ENCODE data around the gene DIRAS1.
"Not testable (repeated sequence)": the region's sequence is repeated elsewhere in the genome, so short reads cannot be mapped to it uniquely, and the experiment has no call there.

The DIRAS1 gene

DNA sequence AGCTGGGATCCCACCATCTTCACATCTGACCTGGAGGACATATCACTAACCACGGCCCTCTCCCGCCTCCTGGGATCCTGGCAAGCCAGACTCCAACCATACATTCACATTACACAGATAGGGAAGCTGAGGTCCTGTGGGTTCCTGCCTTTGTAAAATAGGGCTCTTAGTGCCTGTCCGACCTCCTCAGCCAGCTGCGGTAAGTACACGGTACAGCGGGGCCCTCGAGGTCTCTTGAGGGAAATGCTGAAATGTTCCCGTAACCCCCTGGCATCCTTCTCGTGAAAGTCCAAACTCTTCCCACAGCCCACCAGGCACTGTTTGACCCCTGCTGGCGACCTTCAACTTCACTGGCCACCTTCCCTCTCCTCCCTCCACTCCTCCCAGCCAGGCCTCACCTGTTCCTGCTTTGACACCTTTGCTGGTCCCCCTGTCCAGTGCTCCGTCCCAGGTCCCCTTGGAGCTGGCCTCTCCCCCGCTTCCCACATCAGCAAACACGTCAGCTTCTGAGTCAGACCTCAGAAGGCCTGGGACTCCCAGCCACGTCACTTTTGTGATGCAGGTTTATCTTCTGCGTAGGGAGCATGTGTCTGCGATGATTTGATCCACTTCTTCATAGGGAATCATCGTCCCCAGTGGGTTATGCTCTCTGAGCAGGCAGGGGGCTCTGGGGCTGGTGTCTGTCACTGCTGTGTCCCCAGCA, 9.8 kb downstream of the DIRAS1 start:
- DNase-seq (ENCODE audit: low spot score), result peak; percentile 49

DNA sequence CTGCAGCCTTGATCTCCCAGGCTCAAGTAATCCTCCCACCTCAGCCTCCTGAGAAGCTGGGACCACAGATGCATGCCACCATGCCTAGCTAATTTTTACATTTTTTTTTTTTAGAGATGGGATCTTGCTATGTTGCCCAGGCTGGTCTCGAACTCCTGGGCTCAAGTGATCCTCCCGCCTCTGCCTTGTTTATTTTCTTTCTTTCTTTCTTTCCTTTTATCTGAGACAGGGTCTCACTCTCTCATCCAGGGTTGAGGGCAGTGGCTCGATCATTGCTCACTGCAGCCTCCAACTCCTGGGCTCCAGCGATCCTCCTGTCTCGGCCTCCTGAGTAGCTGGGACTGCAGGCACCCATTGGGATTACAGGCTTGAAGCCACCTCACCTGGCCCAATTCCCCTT, 14.9 kb downstream of the DIRAS1 start:
- DNase-seq (ENCODE audit: low spot score), result no peak

DNA sequence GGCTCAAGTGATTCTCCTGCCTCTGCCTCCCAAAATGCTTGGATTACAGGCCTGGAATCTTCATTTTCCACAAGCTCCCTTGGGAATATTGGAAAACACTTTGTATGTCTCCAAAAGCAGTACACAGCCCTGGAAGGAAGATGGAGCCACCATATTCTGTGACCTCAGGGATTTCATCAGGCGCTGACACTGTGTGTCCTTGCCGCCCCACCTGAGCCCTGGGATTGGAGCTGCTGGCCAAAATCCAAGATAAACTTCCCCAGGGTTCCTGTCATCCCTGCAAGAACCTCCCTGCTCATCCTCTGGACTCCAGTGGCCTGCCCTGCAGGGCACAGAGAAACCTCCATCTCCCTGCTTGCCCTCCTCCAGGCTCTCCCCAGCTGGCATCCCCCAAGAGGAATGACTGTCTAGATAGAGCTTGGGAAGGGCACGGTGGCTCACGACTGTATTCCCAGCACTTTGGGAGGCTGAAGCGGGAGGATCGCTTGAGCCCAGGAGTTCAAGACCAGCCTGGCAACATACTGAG, 17.4 kb downstream of the DIRAS1 start:
- no peak for DNase-seq (ENCODE audit: low spot score)

DNA sequence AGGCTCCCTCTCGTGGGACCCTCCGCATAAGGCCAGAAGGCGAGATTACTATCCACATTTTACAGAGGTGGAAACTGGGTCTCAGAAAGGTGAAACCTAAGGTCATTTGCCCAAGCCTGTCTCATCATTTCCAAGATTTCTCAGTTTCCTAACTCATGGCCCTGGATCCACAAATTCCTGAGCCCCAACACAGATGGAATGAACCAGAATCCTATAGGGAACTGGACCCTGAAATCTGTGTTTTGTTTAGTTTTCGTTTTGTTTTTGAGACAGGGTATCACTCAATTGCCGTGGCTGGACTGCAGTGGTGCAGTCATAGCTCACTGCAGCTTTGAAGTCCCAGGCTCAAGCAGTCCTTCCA, 18.1 kb downstream of the DIRAS1 start:
- no peak for DNase-seq (ENCODE audit: low spot score)

DNA sequence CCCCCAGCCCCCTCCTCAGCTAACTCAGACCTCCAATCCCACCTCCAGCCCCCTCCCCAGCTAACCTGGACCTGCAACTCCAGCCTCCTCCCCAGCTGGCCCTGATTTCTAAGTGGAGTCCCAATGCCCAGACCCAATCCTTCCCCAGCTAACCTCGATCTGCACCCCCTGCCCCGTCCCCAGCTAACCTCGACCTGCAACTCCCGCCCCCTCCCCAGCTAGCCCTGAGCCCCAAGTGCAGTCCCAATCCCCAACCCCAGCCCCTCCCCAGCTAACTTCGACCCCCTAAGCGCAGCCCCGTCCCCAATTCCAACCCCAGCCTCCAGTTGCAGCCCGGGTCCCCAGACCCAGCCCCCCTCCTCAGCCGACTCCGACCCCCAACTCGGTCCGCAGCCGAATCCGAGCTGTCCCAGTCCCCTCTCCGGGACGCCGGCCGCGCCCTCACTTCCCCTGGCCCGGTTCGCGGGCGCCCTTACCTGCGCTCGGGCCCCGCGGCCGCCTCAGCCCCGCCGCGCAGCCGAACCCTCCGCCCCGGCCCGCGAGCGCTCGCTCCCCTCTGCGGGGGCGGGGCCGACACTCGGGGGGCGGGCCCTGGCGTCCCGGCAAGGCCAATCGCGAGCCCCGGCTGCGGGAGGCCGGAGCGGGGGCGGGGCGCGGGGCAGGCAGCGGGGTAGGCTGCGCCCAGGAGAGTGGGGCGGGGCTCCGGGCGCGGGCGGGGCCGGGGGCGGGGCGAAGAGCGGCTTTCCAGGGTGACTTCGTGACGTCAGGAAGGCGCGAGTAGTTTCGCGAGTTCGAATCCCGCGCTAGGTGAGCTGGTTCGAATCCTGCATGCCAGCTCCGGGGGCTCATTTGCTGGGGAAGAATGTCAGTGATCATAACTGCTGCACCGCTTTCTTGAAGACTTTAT, 18.7 kb downstream of the DIRAS1 start, which contains the start of gene GNG7:
Gene GNG7, minus strand, starts transcription at position 525 of the 907 bp plus-strand sequence. CDS start 182,006 bp downstream, outside the sequence.
- peak; percentile 98 for DNase-seq (ENCODE audit: low spot score)

DNA sequence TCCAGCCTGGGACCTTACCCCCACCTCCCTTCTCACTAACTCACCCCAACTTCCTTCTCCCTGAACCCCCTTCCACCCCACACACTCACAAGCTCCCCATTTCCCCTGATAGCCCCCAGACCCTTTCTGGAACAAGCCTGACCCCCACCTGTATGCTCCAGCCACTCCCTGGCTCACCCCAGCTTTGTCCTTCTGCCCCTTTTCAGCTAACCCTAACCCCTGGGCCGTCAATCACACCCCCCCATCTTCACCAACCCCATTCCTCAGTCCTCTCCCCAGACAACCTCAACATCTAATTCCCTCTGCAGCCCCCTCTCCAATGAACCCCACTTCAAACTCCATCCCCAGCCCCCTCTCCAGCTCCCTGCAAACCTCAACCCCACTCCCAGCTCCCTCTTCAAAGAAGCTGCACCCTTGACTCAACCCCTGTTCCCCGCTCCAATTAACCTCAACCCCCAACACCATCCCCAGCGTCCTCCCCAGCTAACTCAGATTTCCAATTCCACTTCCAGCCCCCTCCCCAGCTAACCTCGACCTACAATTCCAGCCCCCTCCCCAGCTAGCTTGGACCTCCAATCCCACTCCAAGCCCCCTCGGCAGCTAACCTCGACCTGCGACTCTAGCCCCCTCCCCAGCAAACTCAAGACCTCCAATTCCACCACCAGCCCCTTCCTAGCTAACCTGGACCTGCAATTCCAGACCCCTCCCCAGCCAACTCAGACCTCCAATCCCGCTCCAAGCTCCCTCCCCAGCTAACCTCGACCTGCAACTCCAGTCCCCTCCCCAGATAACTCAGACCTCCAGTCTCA, 19.6 kb downstream of the DIRAS1 start:
- DNase-seq (ENCODE audit: low spot score), result no peak

DNA sequence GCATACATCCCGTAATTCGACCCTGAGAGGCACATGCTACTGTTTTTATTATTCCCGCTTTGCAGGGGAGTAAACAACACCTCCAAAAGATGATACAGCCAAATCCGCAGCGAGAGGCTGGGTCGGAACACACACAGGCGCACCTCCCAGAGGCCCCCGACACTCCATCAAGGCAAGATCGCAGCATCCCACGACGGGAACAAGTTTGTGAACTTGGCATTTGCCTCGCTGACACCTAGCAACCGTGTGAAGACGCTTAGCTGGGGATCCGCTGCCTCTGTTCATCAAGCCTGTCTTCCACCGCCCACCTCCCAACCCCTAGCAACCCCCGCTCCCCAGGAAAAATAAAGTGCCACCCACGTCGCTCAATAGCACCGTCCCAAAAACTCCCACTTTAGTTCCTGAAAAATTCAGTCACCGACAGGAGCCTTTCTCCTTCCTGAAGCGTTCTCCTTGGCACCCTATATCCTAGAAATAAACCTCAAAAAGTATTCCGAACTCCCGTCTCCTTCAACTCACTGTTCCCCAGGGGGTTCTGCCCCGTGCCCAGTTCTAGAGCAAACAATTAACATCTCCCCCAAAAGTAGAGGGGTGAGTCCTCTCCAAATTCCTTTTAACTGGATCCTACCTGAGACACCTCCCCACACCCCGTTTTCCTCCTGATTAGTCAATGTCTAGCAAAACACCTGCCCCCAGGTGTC, 20.4 kb downstream of the DIRAS1 start:
- DNase-seq (ENCODE audit: low spot score), result no peak

DNA sequence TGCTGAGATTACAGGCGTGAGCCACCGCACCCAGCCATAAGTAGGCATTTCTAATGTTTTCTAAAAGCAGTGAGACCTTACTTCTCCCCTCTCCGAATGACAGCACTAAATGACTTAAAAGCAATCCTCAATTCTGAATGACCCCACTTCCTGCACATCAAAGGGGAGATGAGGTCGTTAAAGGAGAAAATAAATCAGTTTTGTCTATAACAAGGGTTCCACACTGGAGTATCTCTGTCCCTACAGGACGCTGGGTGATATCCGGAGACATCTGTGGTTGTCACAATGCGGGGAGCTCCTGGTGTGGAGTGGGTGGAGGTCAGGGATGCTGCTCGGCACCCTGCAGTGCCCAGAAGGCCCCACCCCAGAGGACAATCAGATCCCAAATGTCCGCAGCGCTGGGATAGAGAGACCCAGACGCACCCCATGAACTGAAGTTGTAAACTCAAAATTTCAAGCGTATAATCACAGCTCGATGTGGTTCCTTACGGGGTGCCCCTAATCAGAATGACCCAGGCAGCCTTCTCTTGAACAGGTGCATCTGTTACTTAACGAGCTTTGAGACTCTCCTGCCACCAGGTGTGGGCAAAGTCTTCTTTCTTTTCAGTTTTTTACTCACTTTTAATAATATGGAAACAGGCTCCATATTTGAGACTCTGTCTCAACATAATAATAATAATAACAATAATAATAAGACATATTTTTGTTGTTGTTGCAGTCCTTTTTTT, 21.6 kb downstream of the DIRAS1 start:
- no peak for DNase-seq (ENCODE audit: low spot score)

DNA sequence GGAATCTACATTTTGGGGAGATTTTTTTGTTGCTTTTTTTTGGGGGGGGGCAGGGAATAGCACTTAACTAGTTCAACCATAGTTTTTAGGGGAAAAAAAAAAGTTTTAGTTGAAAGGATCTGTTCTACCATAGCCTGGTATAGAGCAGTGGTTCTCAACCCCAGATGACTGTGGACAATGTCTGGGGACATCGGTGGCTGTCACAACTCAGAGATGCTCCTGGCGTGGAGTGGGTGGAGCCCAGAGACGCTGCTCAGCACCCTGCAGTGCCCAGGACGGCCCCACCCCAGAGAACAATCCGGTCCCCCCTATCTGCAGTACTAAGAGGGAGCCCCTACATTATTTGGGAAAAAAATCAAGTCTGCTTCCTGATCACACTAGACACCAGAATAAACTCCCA, 27.0 kb downstream of the DIRAS1 start:
- no peak for DNase-seq (ENCODE audit: low spot score)

DNA sequence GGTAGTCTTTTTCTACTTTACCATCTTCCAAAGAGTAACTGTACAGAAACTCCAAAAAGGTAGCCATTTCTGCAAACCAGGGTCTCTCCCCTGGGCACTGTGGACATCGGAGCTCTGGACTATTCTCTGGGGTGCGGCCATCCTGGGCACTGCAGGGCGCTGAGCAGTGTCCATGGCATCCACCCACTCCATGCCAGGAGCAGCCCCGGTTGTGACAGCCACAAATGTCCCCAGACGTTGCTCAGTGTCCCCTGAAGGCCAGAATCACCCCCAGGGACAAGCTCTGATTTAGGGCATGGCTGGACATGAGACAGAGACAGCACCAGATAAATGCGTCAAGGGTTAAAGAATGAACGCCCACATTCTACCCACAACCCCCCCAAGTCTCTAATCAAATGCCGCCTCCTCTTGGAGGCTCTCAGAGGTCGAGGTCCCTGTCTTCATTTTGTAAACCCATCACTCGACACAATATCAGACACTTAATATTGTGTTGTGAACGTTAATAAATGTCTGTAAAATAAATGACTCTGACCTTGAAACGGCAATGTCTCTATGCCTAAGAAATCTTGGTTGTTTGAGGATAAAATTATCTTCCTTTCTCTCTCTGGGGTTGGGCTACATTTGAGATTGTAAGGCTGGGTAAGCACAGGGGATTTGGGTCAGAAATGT, 27.5 kb downstream of the DIRAS1 start:
- no peak for DNase-seq (ENCODE audit: low spot score)

DNA sequence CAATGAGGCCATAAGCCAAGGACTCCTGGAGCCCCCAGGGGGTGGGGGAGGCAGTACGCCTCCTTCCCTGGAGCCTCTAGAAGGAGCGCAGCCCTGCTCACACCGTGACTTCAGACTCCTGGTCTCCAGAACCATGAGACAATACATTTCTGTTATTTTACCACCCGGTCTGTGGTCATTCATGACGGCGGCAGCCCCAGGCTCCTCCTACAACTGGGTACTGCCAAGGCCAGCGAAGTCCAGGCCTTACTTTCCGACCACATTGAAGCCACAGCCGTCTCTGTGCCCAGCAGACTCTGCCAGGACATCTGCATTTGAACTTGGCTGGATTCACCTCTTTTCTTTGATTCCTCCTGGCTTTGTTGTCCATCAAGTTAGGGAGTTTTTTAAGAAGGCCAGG, 29.2 kb downstream of the DIRAS1 start:
- DNase-seq (ENCODE audit: low spot score), result no peak

DNA sequence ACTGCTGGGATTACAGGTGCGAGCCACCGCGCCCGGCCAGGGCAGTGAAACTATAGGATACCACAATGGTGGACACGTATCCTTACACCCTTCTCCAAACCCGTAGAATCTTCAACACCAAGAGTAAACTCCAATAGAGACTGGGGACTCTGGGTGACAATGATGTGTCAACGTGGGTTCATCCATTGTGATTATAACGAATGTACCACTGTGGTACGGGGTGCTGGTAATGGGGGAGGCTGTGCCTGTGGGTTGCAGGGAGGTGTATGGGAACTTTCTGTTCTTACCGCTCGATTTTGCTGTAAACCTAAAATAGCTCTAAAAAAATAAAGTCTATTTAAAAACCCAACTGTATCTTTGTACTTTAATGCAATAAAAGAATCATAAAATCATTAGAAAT, 30.3 kb downstream of the DIRAS1 start:
- no peak for DNase-seq (ENCODE audit: low spot score)

DNA sequence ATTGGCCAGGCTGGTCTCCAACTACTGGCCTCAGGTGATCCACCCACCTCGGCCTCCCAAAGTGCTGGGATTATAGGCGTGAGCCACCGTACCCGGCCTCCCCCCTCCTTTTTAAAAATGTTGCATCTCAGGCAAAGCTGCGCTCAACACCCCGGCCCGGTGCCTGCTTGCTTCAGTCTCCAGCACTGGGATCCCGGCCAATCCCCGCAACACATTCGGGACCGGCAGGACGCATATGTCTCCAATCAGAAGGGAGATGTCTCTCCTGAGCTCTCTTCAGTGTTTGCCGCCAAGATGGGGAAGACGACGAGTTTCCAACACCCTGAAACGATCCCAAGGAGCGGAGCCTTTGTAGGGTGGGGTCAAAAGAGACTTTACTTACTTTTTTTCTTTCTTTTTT, 34.8 kb downstream of the DIRAS1 start:
- DNase-seq (ENCODE audit: low spot score), result no peak

DNA sequence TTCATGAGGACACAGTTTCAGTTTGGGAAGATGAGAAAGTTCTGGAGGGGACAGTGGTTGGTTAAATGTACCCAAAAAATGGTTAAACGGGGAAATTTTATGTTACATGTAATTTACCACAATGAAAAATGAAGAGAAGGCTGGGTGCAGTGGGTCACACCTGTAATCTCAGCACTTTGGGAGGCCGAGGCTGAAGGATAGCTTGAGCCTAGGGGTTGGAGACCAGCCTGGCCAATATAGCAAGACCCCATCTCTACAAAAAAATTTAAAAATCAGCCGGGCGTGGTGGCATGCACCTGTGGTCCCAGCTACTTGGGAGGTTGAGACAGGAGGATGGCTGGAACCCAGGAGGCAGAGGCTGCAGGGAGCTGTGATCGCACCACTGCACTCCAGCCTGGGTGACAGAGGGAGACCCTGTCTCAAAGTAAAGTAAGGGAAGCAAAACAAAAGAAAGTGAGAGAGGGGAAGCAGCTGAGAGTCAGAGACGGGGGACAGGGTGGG, 35.9 kb downstream of the DIRAS1 start:
- DNase-seq (ENCODE audit: low spot score), result no peak

DNA sequence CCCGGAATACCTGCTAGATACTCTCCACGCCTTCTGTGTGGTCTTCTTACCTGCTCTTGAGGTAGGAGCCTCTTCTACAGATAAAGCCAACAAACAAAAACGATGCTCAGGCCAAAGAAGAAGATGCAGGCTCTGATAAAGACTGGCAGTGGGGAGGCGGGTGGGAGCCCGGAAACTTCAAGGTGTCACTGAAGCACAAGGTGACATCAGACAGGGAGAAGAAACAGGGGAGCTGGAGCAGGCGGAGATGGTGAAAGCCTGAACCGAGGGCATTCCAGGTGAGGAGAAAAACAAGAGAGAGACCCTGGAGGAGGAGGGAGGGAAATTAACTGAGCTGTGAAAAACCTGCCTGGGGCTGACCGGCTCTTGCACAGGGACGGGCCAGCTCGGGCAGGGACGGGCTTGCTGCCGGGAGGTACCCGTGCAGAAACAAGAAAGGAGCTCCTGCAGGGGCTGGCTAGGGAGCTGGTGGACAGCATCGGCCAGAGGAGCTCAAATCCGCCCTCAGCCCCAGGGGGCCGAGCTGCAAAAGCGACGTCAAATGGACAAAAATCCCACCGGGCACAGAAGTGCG, 37.7 kb downstream of the DIRAS1 start:
- no peak for DNase-seq (ENCODE audit: low spot score)

DNA sequence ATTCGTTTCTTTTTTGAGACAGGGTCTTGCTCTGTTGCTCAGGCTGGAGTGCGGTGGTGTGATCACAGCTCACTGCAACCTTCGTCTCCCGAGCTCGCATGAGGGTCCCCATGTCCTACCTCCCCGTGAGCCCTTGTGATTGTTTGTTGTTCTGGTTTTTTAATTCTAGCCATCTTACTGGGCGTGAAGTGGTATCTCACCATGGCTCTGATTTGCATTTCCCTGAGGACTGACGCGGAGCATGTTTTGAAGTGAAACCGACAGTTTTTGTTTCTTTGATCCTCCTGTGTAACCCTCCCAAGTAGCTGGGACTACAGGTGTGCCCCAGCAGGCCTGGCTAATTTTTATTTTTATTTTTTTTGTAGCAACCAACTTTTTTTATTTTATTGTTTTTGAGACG, 40.4 kb downstream of the DIRAS1 start:
- no peak for DNase-seq (ENCODE audit: low spot score)

DNA sequence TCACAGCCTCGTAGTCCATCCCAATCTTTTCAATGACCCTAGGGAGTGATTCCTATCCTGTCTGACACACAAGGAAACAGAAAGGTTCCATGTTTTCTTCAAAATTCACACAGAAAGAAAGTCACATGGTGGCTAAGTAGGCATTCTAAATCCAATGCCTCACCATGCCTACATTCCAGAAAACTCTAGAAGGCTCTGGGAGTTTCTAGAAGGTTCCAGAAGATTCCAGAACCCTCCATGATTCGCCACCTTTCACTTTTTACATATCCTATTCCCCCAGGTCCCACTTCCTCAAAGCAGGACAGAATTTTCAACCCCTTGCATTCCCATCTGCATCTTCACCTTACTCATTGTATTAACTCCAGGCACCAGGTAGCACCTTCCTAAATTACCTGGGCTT, 41.7 kb downstream of the DIRAS1 start:
- no peak for DNase-seq (ENCODE audit: low spot score)

DNA sequence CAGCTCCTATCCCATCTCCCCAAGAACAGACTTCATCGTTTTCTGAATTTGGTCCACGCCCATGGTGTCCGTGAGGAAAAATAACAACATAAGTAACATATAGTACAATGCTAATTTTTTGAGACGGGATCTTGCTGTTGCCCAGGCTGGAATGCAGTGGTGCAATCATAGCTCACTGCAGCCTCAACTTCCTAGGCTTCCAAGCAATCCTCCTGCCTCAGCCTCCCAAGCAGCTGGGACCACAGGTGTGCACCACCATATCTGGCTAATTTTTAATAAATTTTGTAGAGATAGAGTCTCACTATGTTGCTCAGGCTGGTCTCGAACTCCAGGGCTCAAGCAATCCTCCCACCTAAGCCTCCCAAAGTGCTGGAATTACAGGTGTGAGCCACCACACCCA, 42.2 kb downstream of the DIRAS1 start:
- DNase-seq (ENCODE audit: low spot score), result not testable (repeated sequence)

DNA sequence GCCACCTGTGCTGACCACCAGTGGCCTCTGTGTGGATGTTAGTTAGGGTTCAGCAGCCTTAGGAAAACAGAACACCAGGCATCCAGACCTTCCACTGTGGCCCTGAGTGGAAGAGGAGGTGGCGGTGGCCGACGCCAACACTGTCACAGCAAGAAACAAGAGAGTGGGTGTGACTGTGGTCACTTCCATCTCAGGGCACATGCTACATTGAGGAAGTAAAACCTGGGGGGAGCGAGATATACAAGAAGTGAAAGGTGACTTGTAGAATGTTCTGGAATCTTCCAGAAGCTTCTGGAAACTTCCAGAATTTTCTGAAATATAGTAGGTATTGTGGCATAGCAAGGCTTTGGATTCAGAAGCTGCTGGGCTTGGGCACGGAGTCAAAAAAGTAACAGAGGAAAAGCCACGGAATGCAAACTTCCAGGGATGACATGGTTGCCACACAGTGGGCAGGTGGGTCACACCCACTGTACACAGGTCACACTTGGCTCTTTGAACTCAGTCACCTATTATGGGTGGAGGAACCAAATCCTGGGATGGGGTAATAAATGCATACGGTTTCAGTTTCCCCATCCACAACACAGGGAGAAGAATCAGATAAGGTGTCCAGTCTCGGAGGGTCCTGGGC, 43.0 kb downstream of the DIRAS1 start:
- no peak for DNase-seq (ENCODE audit: low spot score)

Data from AG08395 (cell line).